A204.1 (cell line): ENCODE results near the gene SORCS1.

Experiments
- FAIRE-seq: peaks from 2 replicates; lab custom pipeline; 2012; peaks lifted over from hg19 to GRCh38; lab: Jason Lieb, UNC

The SORCS1 gene

DNA sequence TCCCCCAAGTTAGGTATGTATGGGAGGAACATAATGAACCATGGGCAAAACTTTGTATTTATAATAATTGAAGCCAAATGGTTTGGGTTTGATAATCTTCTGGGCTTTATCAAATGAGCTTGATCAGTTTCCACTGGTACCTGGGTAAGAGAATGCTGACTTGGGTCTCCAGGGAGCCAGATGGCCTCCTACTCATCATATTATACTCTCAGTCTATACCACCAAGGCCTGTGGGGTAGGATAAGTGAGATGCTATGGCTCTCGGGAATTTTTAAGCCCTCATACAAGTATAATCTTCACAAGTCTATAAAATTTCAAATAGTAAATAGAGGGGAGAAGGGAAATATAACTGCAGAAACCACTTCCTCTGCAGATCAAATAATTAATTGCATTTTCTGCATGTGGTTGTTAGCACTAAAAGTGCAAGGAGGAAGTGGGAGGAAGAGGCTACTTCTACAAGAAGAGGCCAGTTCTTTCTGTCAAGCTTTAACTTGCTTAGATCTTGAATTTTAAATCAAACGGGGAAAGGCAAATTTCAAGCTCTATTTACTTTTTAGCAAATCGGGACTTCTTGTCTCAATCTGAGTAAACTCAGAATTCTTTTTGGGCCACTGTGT, 349.0 kb downstream of the SORCS1 start:
- no peak for FAIRE-seq

- FAIRE-seq, result no peak
Measured at GRCh38 chr10:106804992-106805582, 359.4 kb downstream of the SORCS1 start.

DNA sequence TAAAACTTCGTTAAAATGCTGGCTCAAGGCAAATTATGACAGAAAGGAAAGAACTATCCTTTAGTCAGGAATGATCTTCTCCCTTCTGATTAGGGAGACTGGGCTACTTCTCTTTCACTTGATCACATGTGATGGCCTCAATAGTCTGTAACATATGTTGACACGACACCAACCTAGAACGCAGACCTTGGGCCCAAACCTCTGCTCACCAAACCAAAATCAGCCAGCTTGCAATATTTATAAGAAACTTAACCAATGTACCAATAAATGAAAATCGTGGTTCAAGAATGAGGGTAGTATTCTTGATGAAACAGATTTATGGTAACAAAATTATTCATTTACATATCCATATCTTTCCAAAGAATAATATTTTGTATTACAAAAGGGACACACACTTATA, 361.6 kb downstream of the SORCS1 start:
- no peak for FAIRE-seq

DNA sequence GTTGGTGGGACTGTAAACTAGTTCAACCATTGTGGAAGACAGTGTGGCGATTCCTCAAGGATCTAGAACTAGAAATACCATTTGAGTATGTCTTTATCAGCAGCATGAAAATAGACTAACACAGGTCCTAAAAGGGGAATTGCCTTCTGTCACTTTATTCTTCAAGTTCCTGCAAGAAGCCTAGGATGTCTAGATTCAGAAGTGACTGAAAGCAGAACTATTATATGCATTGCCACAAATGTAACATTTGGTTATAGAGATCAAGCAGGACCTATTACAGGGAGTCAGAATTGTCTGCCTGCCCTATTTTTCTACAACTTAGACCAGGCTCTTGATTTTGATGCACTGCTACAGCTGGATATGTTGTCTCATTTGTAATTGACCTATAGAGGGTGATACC, 364.7 kb downstream of the SORCS1 start:
- FAIRE-seq, result no peak

- no peak for FAIRE-seq
Measured at GRCh38 chr10:106795619-106796018, 368.9 kb downstream of the SORCS1 start.

DNA sequence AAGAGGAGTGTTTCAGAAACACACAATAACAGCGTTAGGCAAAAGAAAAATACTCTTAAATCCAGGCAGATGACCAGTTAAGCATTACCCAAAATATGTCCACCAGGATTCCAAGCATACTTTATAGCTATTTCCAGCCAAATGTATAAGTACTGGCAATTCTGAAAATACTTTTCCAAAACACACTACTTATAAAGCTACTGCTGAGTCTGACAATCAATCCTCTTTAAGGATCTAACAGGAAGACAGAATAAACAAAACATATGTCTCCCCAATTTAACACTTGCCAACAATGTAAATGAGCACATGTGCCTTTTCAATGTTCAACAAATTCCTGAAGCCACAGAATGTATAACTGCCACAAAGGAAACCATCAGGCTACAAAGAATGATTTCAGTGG, 370.9 kb downstream of the SORCS1 start:
- no peak for FAIRE-seq

DNA sequence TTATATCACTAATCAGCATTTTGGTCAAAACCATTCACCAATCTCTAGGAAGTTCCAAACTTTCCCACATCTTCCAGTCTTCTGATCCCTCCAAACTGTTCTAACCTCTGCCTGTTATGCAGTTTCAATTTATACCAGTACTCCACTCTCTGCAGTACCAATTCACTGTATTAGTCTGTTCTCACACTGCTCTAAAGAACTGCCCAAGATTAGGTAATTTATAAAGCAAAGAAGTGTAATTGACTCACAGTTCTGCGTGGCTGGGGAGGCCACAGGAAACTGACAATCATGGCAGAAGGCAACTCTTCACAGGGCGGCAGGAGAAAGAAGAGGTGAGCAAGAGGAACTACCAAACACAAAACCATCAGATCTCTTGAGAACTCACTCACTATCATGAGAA, 374.9 kb downstream of the SORCS1 start:
- no peak for FAIRE-seq

- FAIRE-seq, result no peak
Measured at GRCh38 chr10:106788982-106789381, 375.5 kb downstream of the SORCS1 start.

GRCh38 chr10:106785528-106785927, 379.0 kb downstream of the SORCS1 start:
- FAIRE-seq, result no peak

GRCh38 chr10:106780632-106781031, 383.9 kb downstream of the SORCS1 start:
- no peak for FAIRE-seq

DNA sequence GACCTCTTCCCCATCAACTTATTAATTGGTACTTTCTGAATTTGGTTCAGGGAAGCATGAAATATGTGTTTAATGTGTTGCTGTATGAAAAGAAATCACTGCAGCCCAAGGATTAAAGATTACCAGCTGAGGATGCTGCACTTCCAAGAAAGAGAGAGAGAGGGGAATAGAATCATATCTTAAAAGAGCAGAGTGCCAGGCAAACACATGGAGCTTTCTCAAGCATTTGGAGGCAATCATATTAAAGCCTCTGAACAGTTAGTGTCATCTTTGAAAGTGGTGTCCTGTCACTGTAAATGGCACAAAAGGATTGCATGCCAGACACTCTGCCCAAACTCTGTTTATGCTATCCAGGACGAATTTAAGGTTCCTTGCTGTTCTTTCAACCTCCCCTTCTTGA, 386.7 kb downstream of the SORCS1 start:
- FAIRE-seq, result no peak

DNA sequence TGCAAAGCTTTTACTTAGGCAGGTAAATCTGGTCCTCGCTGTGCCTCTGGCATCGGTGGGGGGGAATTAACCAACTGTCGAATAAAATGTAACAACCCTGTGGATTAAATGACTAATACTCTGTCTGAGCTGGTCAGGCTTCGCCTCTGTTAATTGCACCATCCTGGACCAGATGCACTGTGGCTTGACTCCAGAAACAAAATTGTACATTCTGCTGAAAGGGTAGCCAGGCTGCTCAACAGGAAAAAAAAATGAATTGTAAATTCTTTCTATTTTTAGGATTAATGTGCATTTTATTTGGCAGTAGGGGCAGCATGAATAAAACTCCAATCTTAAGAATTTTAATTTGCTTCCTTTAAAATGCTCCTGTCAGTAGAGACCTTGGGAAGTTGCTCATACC, 389.4 kb downstream of the SORCS1 start:
- FAIRE-seq, result no peak

DNA sequence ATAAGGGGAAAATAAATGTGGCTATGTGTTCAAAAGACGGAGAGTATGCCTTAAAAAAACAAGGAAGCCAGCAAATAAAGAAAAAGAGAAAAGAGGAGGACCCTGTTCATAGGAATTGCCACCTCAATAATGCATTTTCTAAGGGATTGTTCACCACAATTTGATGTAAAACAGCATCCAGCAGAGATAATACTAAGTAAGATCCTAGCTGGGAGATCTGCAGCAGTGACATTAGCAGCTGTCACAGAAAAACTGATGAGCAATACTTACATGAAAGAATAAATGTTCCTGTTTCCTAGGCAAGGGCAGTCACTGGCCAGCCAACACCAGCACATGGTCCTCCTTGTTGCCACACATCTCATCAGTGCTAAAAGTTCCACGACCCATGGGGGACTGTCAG, 391.5 kb downstream of the SORCS1 start:
- FAIRE-seq, result no peak

DNA sequence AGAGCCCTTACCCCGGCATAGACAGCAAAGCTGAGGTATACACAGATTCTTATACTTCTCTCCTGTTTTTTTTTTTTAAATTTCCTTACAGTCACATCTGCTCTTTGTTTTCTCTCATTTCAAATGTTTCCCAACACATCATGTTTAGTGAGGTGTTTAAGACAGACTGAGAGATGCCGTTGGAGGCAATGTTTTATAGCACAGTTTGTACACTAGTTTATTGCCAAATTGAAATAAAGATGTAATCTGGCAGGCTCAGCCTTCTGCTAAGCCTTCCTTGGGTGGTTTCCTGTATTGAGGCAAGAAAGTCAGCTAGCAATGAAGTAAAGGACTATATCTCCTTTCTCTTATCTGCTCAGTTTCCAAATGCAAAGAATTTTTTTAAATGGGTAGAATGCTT, 393.4 kb downstream of the SORCS1 start:
- FAIRE-seq, result no peak

- no peak for FAIRE-seq
Measured at GRCh38 chr10:106768204-106768603, 396.3 kb downstream of the SORCS1 start.

DNA sequence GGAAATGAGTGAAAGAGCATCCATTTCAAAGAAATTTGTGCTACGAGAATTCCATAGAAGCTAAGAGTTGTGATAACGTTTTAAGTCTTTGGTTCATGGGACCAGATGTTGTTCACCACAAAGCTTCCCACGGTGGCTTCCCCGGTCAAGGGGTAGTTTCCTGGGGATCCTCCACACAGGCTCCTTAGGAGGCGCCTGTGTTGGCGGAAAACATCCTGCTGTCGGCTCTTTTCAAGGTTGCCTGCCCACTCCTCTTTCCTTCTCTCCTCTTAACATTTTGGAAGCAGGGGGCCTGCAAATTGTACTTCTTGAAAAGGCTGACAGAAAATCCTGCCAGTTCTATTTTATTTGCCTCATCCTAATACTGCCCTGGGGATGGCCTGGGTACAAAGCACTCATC, 398.6 kb downstream of the SORCS1 start:
- FAIRE-seq, result no peak

GRCh38 chr10:106765241-106765754, 399.2 kb downstream of the SORCS1 start:
- no peak for FAIRE-seq

DNA sequence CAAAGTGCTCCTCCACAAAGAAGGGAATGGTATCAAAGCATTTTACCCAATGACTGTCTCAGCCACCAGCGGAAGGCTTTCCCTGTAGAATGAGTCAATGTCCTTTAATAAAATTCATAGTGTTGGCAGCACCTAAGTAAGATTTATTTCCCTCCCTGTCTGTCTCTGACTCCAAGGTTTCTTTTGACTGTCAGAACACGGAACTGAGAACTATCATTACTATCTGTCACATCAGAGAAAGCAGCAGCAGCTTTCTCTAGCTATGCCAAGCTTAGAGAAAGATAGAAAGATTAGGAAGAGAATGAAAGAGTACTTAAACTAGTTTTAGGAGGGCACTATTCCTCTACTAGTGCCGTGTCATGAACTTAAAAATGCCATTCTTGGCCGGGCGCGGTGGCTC, 400.1 kb downstream of the SORCS1 start:
- no peak for FAIRE-seq

- no peak for FAIRE-seq
Measured at GRCh38 chr10:106761906-106762305, 402.6 kb downstream of the SORCS1 start.

GRCh38 chr10:106757521-106757920, 407.0 kb downstream of the SORCS1 start:
- no peak for FAIRE-seq

GRCh38 chr10:106751091-106751490, 413.4 kb downstream of the SORCS1 start:
- no peak for FAIRE-seq

- FAIRE-seq, result no peak
Measured at GRCh38 chr10:106746868-106747267, 417.6 kb downstream of the SORCS1 start.

DNA sequence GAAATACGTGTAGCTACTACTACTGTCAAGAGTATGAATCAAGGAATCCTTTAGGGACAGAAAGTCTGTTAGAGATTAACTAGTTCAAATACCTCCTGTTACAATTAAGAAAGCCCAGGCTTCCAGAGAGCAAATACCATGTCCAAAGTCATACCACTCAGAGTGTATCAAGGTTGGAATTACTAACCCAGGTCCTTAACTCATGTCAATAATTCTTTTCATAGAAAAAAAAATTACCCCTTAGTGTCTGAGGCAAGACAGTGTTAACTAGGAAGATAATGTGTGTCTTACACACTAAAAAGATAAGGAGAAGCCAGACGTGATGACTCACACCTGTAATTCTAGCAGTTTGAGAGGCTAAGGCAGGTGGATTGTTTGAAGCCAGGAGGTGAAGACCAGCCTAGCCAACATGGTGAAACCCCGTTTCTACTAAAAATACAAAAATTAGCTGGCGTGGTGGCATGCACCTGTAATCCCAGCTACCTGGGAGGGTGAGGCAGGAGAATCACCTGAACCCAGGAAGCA, 423.4 kb downstream of the SORCS1 start:
- FAIRE-seq, result no peak

- no peak for FAIRE-seq
Measured at GRCh38 chr10:106740071-106740470, 424.4 kb downstream of the SORCS1 start.
